GM18909 (cell line): ENCODE measurements around the gene MAPK9.
"Not testable (repeated sequence)": the region's sequence is repeated elsewhere in the genome, so short reads cannot be mapped to it uniquely, and the experiment has no call there.

Experiments used
- ATAC-seq: cut with Tn5 transposase; IDR thresholded peaks from one replicate; pipeline ENCODE4 v1.9.1; 2021; ENCODE audit warnings: mild to moderate bottlenecking; ENCODE audit not compliant: unreplicated experiment, poor library complexity

The MAPK9 gene

GRCh38 chr5:180250329-180250728, 41.6 kb downstream of the MAPK9 start:
- no peak for ATAC-seq

DNA sequence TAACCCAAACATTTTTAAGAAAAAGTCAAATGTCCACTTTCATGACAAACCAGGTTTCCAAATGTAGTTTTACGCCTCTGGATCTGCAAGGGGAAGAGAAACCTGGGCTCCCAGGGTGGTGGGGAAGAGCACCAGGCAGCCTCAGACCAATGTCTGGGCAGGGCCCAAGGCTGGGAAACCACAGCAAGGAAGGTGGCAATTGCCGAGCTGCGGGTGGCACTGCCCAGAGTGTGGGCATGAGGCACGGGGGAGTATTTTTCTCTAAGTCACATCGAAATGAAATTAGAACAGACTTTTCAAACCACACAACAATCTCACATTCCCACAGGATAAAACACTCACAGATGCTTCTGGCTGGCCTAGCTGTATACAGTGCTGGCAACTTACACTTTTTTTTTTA, 50.3 kb downstream of the MAPK9 start:
- no peak for ATAC-seq

GRCh38 chr5:180238631-180239030, 53.3 kb downstream of the MAPK9 start:
- no peak for ATAC-seq

- ATAC-seq: no peak
Measured at GRCh38 chr5:180235846-180236245, 56.0 kb downstream of the MAPK9 start.

GRCh38 chr5:180235077-180235476, 56.8 kb downstream of the MAPK9 start:
- no peak for ATAC-seq

- no peak for ATAC-seq
Measured at GRCh38 chr5:180234271-180234670, 57.6 kb downstream of the MAPK9 start.

- no peak for ATAC-seq
Measured at GRCh38 chr5:180233729-180234128, 58.2 kb downstream of the MAPK9 start.

DNA sequence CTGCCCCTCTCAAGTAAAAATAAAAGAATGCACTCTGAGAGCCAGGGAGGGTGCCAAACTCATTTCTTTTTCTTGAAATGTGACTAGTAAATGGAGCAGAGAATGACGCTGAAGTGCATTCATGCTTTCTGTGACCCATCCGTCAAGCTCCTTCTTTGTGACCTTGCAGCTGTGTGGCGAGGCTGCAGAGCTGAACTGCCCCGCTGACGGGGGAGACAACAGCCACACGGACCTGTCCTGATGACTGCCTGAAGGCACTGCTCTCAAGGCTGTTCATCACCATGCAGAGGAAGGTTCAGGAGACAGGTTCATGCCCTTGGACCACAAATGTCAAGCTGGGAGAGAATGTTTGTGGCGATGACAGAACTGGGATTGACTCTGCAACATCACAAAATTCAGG, 61.9 kb downstream of the MAPK9 start:
- ATAC-seq: no peak

GRCh38 chr5:180222056-180222455, 69.8 kb downstream of the MAPK9 start:
- ATAC-seq: no peak

GRCh38 chr5:180217797-180218196, 74.1 kb downstream of the MAPK9 start:
- ATAC-seq: no peak

DNA sequence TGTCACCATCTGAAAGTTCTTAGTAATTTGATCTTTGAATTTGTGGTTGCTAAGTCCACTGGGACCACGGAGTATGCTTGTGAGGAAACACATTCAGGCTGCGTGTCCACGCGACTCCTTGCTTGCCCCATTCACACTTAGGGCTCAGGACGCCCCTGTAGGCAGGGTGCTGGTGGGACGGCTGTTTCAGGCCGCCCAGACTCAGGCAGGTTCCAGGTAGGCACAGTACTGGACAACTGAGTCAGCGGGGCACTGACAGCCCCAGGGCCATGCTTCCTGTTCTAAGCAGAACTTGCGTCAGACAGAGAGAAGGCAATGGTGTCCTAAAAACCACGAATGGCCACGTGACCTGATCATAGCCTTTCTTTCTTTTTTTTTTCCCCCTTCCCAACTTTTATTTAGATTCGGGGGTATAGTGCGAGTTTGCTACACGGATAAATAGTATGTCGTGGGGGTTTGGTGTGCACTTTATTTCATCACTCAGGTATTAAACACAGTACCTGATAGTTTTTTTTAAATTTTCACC, 75.2 kb downstream of the MAPK9 start:
- no peak for ATAC-seq

- ATAC-seq: no peak
Measured at GRCh38 chr5:180215783-180216630, 75.9 kb downstream of the MAPK9 start.

- ATAC-seq: no peak
Measured at GRCh38 chr5:180214870-180215770, 76.8 kb downstream of the MAPK9 start.

- ATAC-seq: no peak
Measured at GRCh38 chr5:180213657-180214207, 78.2 kb downstream of the MAPK9 start.

- ATAC-seq: no peak
Measured at GRCh38 chr5:180213256-180213600, 78.7 kb downstream of the MAPK9 start.

GRCh38 chr5:180212363-180213255, 79.3 kb downstream of the MAPK9 start:
- ATAC-seq: no peak

DNA sequence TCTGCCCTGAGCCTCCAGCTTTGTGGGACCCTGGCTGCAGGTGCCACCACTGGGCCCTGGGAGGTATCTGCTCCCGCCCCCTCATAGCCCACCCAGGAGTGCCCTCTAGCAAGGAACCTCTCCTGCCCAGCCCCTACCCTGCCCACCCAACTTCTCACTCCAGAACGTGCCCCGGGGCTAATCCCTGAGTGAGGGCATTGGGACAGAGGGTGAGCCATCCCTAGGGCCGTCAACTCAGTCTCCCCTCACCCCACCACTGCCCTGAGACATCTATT, 80.2 kb downstream of the MAPK9 start:
- ATAC-seq: no peak

- no peak for ATAC-seq
Measured at GRCh38 chr5:180210961-180211760, 80.7 kb downstream of the MAPK9 start.

DNA sequence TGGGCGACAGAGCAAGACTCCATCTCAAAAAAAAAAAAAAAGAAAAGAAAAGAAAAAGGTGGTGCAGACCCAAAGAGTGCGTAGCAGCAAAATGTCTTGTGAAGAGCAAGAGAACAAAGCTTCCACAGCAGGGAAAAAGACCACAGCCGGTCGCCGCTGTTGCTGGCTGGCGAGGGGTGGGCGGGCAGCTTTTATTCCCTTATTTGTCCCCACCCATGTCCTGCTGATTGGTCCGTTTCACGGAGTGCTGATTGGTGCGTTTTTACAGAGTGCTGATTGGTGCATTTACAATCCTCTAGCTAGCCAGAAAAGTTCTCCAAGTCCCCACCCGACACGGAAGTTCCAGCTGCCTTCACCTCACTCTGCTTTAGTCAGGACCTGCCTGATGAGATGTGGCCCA, 81.8 kb downstream of the MAPK9 start:
- ATAC-seq: not testable (repeated sequence)
